ENCODE data around the gene MCF2L2. TPM values are rescaled to one million over a fixed set of nuclear protein-coding genes. Genes with fewer than 3 reads are reported as not detected.

The MCF2L2 gene
- total and polyA plus RNA-seq, 2 of the 13 experiments (the other 11 are each of a cell fraction or from before 2014, with no cell fraction given): not detected

DNA sequence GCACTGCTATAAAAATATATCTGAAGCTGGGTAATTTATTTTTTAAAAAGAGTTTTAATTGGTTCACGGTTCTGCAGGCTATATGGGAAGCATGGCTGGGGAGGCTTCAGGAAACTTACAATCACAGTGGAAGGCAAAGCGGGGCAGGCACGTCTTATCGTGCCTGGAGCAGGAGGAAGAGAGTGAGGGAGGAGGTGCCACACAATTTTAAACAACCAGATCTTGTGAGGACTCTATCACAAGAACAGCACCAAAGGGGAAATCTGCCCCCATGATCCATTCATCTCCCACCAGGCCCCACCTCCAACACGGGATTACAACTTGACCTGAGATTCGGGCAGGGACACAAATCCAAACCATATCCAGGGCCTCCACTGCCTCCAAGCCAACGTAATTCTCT lies 75.0 kb downstream of the MCF2L2 start:
- no peak overlapping the region for H3K4me3 ChIP-seq (replicated peaks in 1 of 3; ENCODE audit: insufficient read depth in 1 of 3, low read depth in 2 of 3, low read length in 3 of 3)
- H3K79me2 ChIP-seq (ENCODE audit: insufficient read depth, low read length): no peaks in the 10 kb centered on the region
- FAIRE-seq: no peak
- no peak overlapping the region for H3K4me2 ChIP-seq (ENCODE audit: low read depth, low read length)
- ATAC-seq: no peak
- H3K4me1 ChIP-seq (ENCODE audit: insufficient read depth, low read length): no peaks in the 10 kb centered on the region
- no peak overlapping the region for H2AFZ ChIP-seq (ENCODE audit: low read length)
- 1% methylated on average over 7 of the region's 7 CpGs for WGBS (ENCODE audit: low lambda C conversion rate)
- peaks cover 0 to 9% of the 10 kb centered on the region in 2 experiments; a peak in 2 of 5 replicates for H3K27me3 ChIP-seq (ENCODE audit: control insufficient read depth in 1 of 2, insufficient read depth in 2 of 2, low read length in 2 of 2)
- CTCF ChIA-PET (ENCODE audit: low intra/inter-chr PET ratio, low total read pairs): no interaction called here
- in situ Hi-C loops (cut with HindIII; ENCODE audit: extremely low pct_ligation_motif_present, low pct_unique_long_range_greater_than_20kb): no loop called here
- H3K9me3 ChIP-seq (ENCODE audit: low read length): no peaks in the 10 kb centered on the region
- H3K9ac ChIP-seq (ENCODE audit: insufficient read depth, low read depth, low read length): no peak overlapping the region
- intact Hi-C loops (cut with micrococcal nuclease; ENCODE audit: unreplicated experiment): no loop called here
- H3K27ac ChIP-seq (ENCODE audit: extremely low read length, insufficient read depth, low read length): no peak overlapping the region
- no TSS peak for BruUV-seq (replicated peaks)
- no peaks in the 10 kb centered on the region; the same call in 1 of the 2 replicates for H4K20me1 ChIP-seq (ENCODE audit: insufficient read depth, low read length)
- TF ChIP-seq ELF4 (CRISPR knock-in tag; IDR thresholded peaks at IDR 0.05; ENCODE audit: borderline replicate concordance) (no peak), ZNF619 (CRISPR knock-in tag; IDR thresholded peaks at IDR 0.05) (no peak), ZNF546 (CRISPR knock-in tag; conservative IDR thresholded peaks at IDR 0.05) (no peak), FOXA1 (IDR thresholded peaks at IDR 0.05) (no peak), FOXA1 (CRISPR knock-in tag; IDR thresholded peaks at IDR 0.05) (no peak), ZFP36L2 (CRISPR knock-in tag; IDR thresholded peaks at IDR 0.05) (no peak), NONO (IDR thresholded peaks at IDR 0.05) (no peak), NONO (CRISPR knock-in tag; conservative IDR thresholded peaks at IDR 0.05) (no peak)
- no peaks in the 10 kb centered on the region for H3K36me3 ChIP-seq (replicated peaks in 1 of 2; ENCODE audit: control insufficient read depth in 1 of 2, insufficient read depth in 2 of 2, low read length in 2 of 2)
- no peak for DNase-seq (ENCODE audit: low spot score)
- POLR2A ChIA-PET: no interaction called here

GRCh38 chr3:183350164-183350563 lies 78.3 kb downstream of the MCF2L2 start:
- H3K9me3 ChIP-seq (ENCODE audit: low read length): no peaks in the 10 kb centered on the region
- no peaks in the 10 kb centered on the region for H3K36me3 ChIP-seq (replicated peaks in 1 of 2; ENCODE audit: control insufficient read depth in 1 of 2, insufficient read depth in 2 of 2, low read length in 2 of 2)
- peaks cover 0 to 9% of the 10 kb centered on the region in 2 experiments; a peak in 2 of 5 replicates for H3K27me3 ChIP-seq (ENCODE audit: control insufficient read depth in 1 of 2, insufficient read depth in 2 of 2, low read length in 2 of 2)
- WGBS (ENCODE audit: low lambda C conversion rate): 5% methylated on average over 3 of the region's 3 CpGs
- H3K4me1 ChIP-seq (ENCODE audit: insufficient read depth, low read length): no peaks in the 10 kb centered on the region
- H3K79me2 ChIP-seq (ENCODE audit: insufficient read depth, low read length): no peaks in the 10 kb centered on the region
- no peak overlapping the region for H2AFZ ChIP-seq (ENCODE audit: low read length)
- POLR2A ChIA-PET: no interaction called here
- in situ Hi-C loops (cut with HindIII; ENCODE audit: extremely low pct_ligation_motif_present, low pct_unique_long_range_greater_than_20kb) (no loop called here), intact Hi-C loops (cut with micrococcal nuclease; ENCODE audit: unreplicated experiment) (no loop called here)
- no peak for DNase-seq (ENCODE audit: low spot score)
- no peak overlapping the region for H3K27ac ChIP-seq (ENCODE audit: extremely low read length, insufficient read depth, low read length)
- H3K9ac ChIP-seq (ENCODE audit: insufficient read depth, low read depth, low read length): no peak overlapping the region
- H4K20me1 ChIP-seq (ENCODE audit: insufficient read depth, low read length): no peaks in the 10 kb centered on the region
- H3K4me2 ChIP-seq (ENCODE audit: low read depth, low read length): no peak overlapping the region
- no peak for FAIRE-seq
- ATAC-seq: no peak
- H3K4me3 ChIP-seq (replicated peaks in 1 of 3; ENCODE audit: insufficient read depth in 1 of 3, low read depth in 2 of 3, low read length in 3 of 3): no peak overlapping the region
- CTCF ChIA-PET (ENCODE audit: low intra/inter-chr PET ratio, low total read pairs): no interaction called here
- BruUV-seq (replicated peaks): no TSS peak
- TF ChIP-seq ZNF224 (CRISPR knock-in tag; IDR thresholded peaks at IDR 0.05) (no peak), HNF4A (CRISPR knock-in tag; IDR thresholded peaks at IDR 0.05) (no peak), MAFK (conservative IDR thresholded peaks at IDR 0.05 in 1 of 2, IDR thresholded peaks at IDR 0.05 in 1 of 2; ENCODE audit: low read length in 2 of 2) (no peak), ZNF570 (CRISPR knock-in tag; IDR thresholded peaks at IDR 0.05; ENCODE audit: borderline replicate concordance) (no peak), ZFP1 (CRISPR knock-in tag; IDR thresholded peaks at IDR 0.05) (no peak), KLF16 (CRISPR knock-in tag; IDR thresholded peaks at IDR 0.05) (no peak)
- TF ChIP-seq, protein P1, sequence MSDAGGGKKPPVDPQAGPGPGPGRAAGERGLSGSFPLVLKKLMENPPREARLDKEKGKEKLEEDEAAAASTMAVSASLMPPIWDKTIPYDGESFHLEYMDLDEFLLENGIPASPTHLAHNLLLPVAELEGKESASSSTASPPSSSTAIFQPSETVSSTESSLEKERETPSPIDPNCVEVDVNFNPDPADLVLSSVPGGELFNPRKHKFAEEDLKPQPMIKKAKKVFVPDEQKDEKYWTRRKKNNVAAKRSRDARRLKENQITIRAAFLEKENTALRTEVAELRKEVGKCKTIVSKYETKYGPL (CRISPR knock-in tag; IDR thresholded peaks at IDR 0.05): no peak
- TF ChIP-seq, protein P2, sequence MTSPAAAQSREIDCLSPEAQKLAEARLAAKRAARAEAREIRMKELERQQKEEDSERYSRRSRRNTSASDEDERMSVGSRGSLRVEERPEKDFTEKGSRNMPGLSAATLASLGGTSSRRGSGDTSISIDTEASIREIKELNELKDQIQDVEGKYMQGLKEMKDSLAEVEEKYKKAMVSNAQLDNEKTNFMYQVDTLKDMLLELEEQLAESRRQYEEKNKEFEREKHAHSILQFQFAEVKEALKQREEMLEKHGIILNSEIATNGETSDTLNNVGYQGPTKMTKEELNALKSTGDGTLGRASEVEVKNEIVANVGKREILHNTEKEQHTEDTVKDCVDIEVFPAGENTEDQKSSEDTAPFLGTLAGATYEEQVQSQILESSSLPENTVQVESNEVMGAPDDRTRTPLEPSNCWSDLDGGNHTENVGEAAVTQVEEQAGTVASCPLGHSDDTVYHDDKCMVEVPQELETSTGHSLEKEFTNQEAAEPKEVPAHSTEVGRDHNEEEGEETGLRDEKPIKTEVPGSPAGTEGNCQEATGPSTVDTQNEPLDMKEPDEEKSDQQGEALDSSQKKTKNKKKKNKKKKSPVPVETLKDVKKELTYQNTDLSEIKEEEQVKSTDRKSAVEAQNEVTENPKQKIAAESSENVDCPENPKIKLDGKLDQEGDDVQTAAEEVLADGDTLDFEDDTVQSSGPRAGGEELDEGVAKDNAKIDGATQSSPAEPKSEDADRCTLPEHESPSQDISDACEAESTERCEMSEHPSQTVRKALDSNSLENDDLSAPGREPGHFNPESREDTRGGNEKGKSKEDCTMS (CRISPR knock-in tag; conservative IDR thresholded peaks at IDR 0.05): no peak

Data from HepG2 (cell line).